Natural killer cell treated with Interleukin-12 subunit alpha and Interleukin-12 subunit beta and Interleukin-15 and Interleukin-18, amount 100 ng/mL, for 72 hours (primary cell): ENCODE results near the gene APOL1. TPM values are rescaled to one million over a fixed set of nuclear protein-coding genes. Genes with fewer than 3 reads are reported as not detected.
A peak's percentile ranks its signal among the peaks of the same experiment; 100 is the strongest.
"Not testable (repeated sequence)": the region's sequence is repeated elsewhere in the genome, so short reads cannot be mapped to it uniquely, and the experiment has no call there.

Experiments used
- ATAC-seq, 2 donors: fragments of 150-1000 bp; cut with Tn5 transposase in 1 of 2; sonication (Bioruptor Pico), chemical (Tn5 transposase) in 1 of 2; 2 replicates each; pipeline ENCODE4 v1.10.0; 2021
- DNase-seq: peaks from one replicate; pipeline ENCODE4 v3.0.0; 2022; ENCODE audit warnings: low spot score
- H3K27ac Mint-ChIP-seq, 2 donors: 1 replicate in 1 of 2; 2 replicates in 1 of 2; pipeline ENCODE4 v1.8.0; 2022; ENCODE audit warnings: mixed read lengths in 2 of 2, mild to moderate bottlenecking in 1 of 2, moderate library complexity in 1 of 2
- H3K27me3 Mint-ChIP-seq, 2 donors: 1 replicate in 1 of 2; 2 replicates in 1 of 2; pipeline ENCODE4 v1.8.0; 2022; ENCODE audit warnings: mixed read lengths in 2 of 2
- H3K36me3 Mint-ChIP-seq: one replicate; pipeline ENCODE4 v1.8.0; 2022; ENCODE audit warnings: mixed read lengths
- H3K4me1 Mint-ChIP-seq, 2 donors: 1 replicate in 1 of 2; 2 replicates in 1 of 2; pipeline ENCODE4 v1.8.0; 2022; ENCODE audit warnings: low read depth in 2 of 2, mixed read lengths in 2 of 2, mild to moderate bottlenecking in 1 of 2
- H3K4me3 Mint-ChIP-seq: one replicate; pipeline ENCODE4 v1.8.0; 2022; ENCODE audit warnings: mixed read lengths
- H3K9me3 Mint-ChIP-seq: 2 replicates; pipeline ENCODE4 v1.8.0; 2022; ENCODE audit warnings: mixed read lengths
- total RNA-seq, 2 donors: library from RNA; stranded (reverse); gene quantifications; one replicate each; pipeline ENCODE4 v1.2.3, GENCODE V29; 2022

Gene APOL1, protein sequence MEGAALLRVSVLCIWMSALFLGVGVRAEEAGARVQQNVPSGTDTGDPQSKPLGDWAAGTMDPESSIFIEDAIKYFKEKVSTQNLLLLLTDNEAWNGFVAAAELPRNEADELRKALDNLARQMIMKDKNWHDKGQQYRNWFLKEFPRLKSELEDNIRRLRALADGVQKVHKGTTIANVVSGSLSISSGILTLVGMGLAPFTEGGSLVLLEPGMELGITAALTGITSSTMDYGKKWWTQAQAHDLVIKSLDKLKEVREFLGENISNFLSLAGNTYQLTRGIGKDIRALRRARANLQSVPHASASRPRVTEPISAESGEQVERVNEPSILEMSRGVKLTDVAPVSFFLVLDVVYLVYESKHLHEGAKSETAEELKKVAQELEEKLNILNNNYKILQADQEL
- total RNA-seq = 100 to 1,000 TPM in 1 of 2 donors, 10 to 100 TPM in 1; 42.2 to 129 TPM

- ATAC-seq = peak; percentile 90 to 92
- no peaks in the 10 kb centered on the region for H3K9me3 Mint-ChIP-seq
- H3K36me3 Mint-ChIP-seq = peaks cover 5% of the 10 kb centered on the region
- no peaks in the 10 kb centered on the region for H3K27me3 Mint-ChIP-seq
- peak within 1 kb of the TSS; percentile 93 for H3K4me3 Mint-ChIP-seq
- peak within 1 kb of the TSS; percentile 96 to 99 for H3K27ac Mint-ChIP-seq
- peaks cover 52 to 55% of the 10 kb centered on the region in 2 donors for H3K4me1 Mint-ChIP-seq
- DNase-seq = peak; percentile 81
These were observed at the start of gene APOL1 for GRCh38 chr22:36252754-36253522. Gene APOL1, plus strand, starts transcription at chr22:36253133. Its CDS starts 1,823 bp downstream, at chr22:36254956.

DNA sequence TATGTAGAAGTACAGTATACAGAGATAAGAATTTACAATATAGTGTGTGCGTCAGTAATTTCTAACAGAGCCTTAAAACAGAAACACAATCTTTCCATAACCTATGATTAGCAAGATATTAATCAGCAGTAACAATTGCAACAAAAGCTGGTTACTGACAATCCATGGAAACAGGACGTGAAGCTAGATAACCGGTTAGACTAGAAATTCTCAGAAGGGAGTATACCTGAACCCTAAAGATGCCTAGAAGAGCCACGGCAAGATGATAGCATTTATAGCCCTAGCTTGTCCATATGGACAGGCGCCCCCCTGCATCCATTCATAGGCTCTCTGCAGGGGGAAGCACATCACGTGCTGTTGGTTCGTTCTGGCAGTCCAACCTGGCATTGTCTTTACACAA, 49.5 kb upstream of the APOL1 start:
- not testable (repeated sequence) for H3K36me3 Mint-ChIP-seq, H3K27me3 Mint-ChIP-seq, H3K9me3 Mint-ChIP-seq, H3K27ac Mint-ChIP-seq, DNase-seq, ATAC-seq, H3K4me1 Mint-ChIP-seq, H3K4me3 Mint-ChIP-seq

GRCh38 chr22:36204001-36204631, 48.8 kb upstream of the APOL1 start:
- H3K9me3 Mint-ChIP-seq = peaks cover 1% of the 10 kb centered on the region

GRCh38 chr22:36204632-36205015, 48.3 kb upstream of the APOL1 start:
- peaks cover 3 to 7% of the 10 kb centered on the region in 2 donors for H3K4me1 Mint-ChIP-seq

More at GRCh38 chr22:36204001-36204631, 48.8 kb upstream of the APOL1 start:
- H3K27me3 Mint-ChIP-seq = peaks cover 3 to 7% of the 10 kb centered on the region in 2 donors
- peaks cover 3 to 4% of the 10 kb centered on the region in 2 donors for H3K4me1 Mint-ChIP-seq
- no peak overlapping the region for H3K27ac Mint-ChIP-seq
- H3K4me3 Mint-ChIP-seq = no peak overlapping the region
- ATAC-seq (no peak), DNase-seq (no peak)
- peaks cover 9% of the 10 kb centered on the region for H3K36me3 Mint-ChIP-seq

GRCh38 chr22:36205573-36205972, 47.4 kb upstream of the APOL1 start:
- H3K4me3 Mint-ChIP-seq, DNase-seq, H3K9me3 Mint-ChIP-seq, H3K27ac Mint-ChIP-seq, ATAC-seq, H3K27me3 Mint-ChIP-seq: not testable (repeated sequence)
- Mint-ChIP-seq H3K4me1 (peaks cover 3 to 10% of the 10 kb centered on the region in 2 donors), H3K36me3 (peaks cover 13% of the 10 kb centered on the region)

More at GRCh38 chr22:36204632-36205015, 48.3 kb upstream of the APOL1 start:
- ATAC-seq (peak; percentile 6 to 43), DNase-seq (no peak)
- Mint-ChIP-seq H3K27me3 (peaks cover 7 to 10% of the 10 kb centered on the region in 2 donors), H3K4me3 (no peak overlapping the region), H3K36me3 (peaks cover 13% of the 10 kb centered on the region), H3K9me3 (peaks cover 4% of the 10 kb centered on the region), H3K27ac (no peak overlapping the region)

DNA sequence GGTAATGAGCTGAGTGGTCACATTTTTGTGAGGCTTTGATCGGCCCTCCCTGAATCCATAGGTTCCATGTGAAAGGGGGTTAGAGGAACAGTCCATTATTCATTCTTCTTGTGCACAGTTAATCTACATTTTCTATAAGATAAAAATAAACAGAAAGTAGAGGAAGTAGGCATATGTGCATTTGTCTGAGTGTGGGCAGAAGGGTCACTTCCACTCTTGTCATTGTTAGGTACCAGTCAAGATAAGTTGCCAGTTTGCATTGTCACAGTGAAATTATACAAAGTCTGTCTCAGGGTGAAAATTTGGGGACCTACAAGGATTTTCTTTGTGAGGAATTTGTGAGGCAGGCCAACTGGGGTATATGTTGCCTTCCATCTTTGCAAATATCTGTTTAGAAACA, 46.7 kb upstream of the APOL1 start:
- peaks cover 13% of the 10 kb centered on the region for H3K36me3 Mint-ChIP-seq
- peaks cover 4% of the 10 kb centered on the region for H3K9me3 Mint-ChIP-seq
- ATAC-seq (no peak), DNase-seq (no peak)
- no peak overlapping the region for H3K4me3 Mint-ChIP-seq
- peaks cover 8 to 15% of the 10 kb centered on the region in 2 donors for H3K4me1 Mint-ChIP-seq
- H3K27ac Mint-ChIP-seq = no peak overlapping the region
- peaks cover 10% of the 10 kb centered on the region in 2 donors for H3K27me3 Mint-ChIP-seq

- no peak overlapping the region for H3K4me3 Mint-ChIP-seq
- H3K9me3 Mint-ChIP-seq = peaks cover 4% of the 10 kb centered on the region
- H3K36me3 Mint-ChIP-seq = peaks cover 13% of the 10 kb centered on the region
- no peak for DNase-seq
- peaks cover 18 to 22% of the 10 kb centered on the region in 2 donors for H3K4me1 Mint-ChIP-seq
- peaks cover 18 to 19% of the 10 kb centered on the region in 2 donors for H3K27me3 Mint-ChIP-seq
- H3K27ac Mint-ChIP-seq = no peak overlapping the region
- ATAC-seq = no peak
These were observed 44.7 kb upstream of the APOL1 start for GRCh38 chr22:36208162-36208765.

GRCh38 chr22:36208914-36209313, 44.0 kb upstream of the APOL1 start:
- peaks cover 22 to 23% of the 10 kb centered on the region in 2 donors for H3K27me3 Mint-ChIP-seq
- DNase-seq = no peak
- ATAC-seq = no peak
- no peak overlapping the region for H3K27ac Mint-ChIP-seq
- peaks cover 13% of the 10 kb centered on the region for H3K36me3 Mint-ChIP-seq
- peaks cover 18 to 22% of the 10 kb centered on the region in 2 donors for H3K4me1 Mint-ChIP-seq
- no peak overlapping the region for H3K4me3 Mint-ChIP-seq
- peaks cover 4% of the 10 kb centered on the region for H3K9me3 Mint-ChIP-seq

- not testable (repeated sequence) for H3K27ac Mint-ChIP-seq, H3K4me3 Mint-ChIP-seq, DNase-seq, H3K9me3 Mint-ChIP-seq, ATAC-seq
- Mint-ChIP-seq H3K4me1 (peaks cover 15 to 22% of the 10 kb centered on the region in 2 donors), H3K27me3 (peaks cover 23 to 25% of the 10 kb centered on the region in 2 donors), H3K36me3 (peaks cover 13% of the 10 kb centered on the region)
These were observed 43.4 kb upstream of the APOL1 start for GRCh38 chr22:36209488-36209908.

GRCh38 chr22:36210224-36210623, 42.7 kb upstream of the APOL1 start:
- Mint-ChIP-seq H3K27ac (no peak overlapping the region), H3K9me3 (peaks cover 4% of the 10 kb centered on the region)
- ATAC-seq = no peak

GRCh38 chr22:36211237-36211861, 41.6 kb upstream of the APOL1 start:
- ATAC-seq (peak in 1 of 2 donors; percentile 44), DNase-seq (no peak)
- H3K4me1 Mint-ChIP-seq = peaks cover 14 to 22% of the 10 kb centered on the region in 2 donors
- H3K4me3 Mint-ChIP-seq = peak overlapping the region; percentile 51
- peak overlapping the region in 1 of 2 donors; percentile 3 for H3K27ac Mint-ChIP-seq
- H3K36me3 Mint-ChIP-seq = peaks cover 13% of the 10 kb centered on the region
- peaks cover 29 to 31% of the 10 kb centered on the region in 2 donors for H3K27me3 Mint-ChIP-seq
- H3K9me3 Mint-ChIP-seq = peaks cover 4% of the 10 kb centered on the region

More at GRCh38 chr22:36210224-36210623, 42.7 kb upstream of the APOL1 start:
- Mint-ChIP-seq H3K36me3 (peaks cover 13% of the 10 kb centered on the region), H3K27me3 (peaks cover 24 to 26% of the 10 kb centered on the region in 2 donors), H3K4me3 (no peak overlapping the region), H3K4me1 (peaks cover 14 to 22% of the 10 kb centered on the region in 2 donors)
- DNase-seq = no peak

- Mint-ChIP-seq H3K27ac (no peak overlapping the region), H3K4me1 (peaks cover 14 to 22% of the 10 kb centered on the region in 2 donors), H3K36me3 (peaks cover 13% of the 10 kb centered on the region), H3K9me3 (peaks cover 4% of the 10 kb centered on the region), H3K27me3 (peaks cover 29 to 37% of the 10 kb centered on the region in 2 donors), H3K4me3 (no peak overlapping the region)
- DNase-seq = no peak
- no peak for ATAC-seq
These were observed 40.0 kb upstream of the APOL1 start for GRCh38 chr22:36212901-36213300.
